ENCODE results near the gene PET100.

PET100 gene

GRCh38 chr19:7679771-7680605 lies 50.4 kb downstream of the PET100 start:
- no peak for DNase-seq (ENCODE audit: low spot score)

- DNase-seq (ENCODE audit: low spot score): peak; percentile 98
Observed at GRCh38 chr19:7680606-7681339, 51.2 kb downstream of the PET100 start, which contains the start of gene TRAPPC5. TSS of gene TRAPPC5 (plus strand) at chr19:7680833. CDS start at chr19:7682254, 1,421 bp downstream.
